ENCODE results near the gene LIPC. TPM values are rescaled to one million over a fixed set of nuclear protein-coding genes. Genes with fewer than 3 reads are reported as not detected.

Gene LIPC
- total and polyA plus RNA-seq, 3 donors from 2014 or later: 0.12 to 0.37 TPM; not detected in 1

DNA sequence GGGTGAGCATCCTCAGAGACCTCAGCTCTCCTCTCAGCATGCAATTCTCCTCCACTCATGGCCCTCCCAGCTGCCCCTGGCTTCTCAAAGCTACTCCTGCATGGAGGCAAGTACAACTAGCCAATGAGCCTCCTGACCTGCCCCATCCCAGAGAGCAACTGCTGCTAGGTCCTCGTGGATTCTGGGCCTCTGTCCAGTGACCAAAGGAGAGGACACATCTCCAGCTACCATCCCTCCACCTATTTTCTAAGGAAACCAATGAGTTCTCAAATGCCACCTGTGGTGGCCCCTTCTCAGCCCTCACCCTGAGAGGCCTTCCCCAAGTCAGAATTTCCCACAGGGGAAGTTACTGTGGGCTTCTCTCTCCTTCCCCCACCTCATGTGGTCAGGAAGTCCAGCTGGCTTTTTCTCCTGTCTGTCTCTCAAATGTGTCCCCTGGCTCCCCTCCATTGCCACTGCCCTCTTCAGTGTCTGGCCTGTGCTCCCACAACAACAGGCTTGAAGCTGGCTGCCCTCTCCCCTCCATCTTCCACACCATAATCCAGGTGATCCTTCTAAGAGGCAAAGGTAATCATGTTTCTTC lies 43.0 kb downstream of the LIPC start:
- TF ChIP-seq, protein P1, sequence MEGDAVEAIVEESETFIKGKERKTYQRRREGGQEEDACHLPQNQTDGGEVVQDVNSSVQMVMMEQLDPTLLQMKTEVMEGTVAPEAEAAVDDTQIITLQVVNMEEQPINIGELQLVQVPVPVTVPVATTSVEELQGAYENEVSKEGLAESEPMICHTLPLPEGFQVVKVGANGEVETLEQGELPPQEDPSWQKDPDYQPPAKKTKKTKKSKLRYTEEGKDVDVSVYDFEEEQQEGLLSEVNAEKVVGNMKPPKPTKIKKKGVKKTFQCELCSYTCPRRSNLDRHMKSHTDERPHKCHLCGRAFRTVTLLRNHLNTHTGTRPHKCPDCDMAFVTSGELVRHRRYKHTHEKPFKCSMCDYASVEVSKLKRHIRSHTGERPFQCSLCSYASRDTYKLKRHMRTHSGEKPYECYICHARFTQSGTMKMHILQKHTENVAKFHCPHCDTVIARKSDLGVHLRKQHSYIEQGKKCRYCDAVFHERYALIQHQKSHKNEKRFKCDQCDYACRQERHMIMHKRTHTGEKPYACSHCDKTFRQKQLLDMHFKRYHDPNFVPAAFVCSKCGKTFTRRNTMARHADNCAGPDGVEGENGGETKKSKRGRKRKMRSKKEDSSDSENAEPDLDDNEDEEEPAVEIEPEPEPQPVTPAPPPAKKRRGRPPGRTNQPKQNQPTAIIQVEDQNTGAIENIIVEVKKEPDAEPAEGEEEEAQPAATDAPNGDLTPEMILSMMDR (IDR thresholded peaks at IDR 0.05): no peak
- TF ChIP-seq POLR2A (IDR thresholded peaks at IDR 0.05): no peak
- 83 to 86% methylated on average over 1 of the region's 1 CpG for WGBS, 2 donors
- H3K27me3 ChIP-seq: no peaks in the 10 kb centered on the region
- no peaks in the 10 kb centered on the region for H3K9me3 ChIP-seq
- no peak overlapping the region for H3K27ac ChIP-seq
- H3K36me3 ChIP-seq (ENCODE audit: low read depth, missing control alignments): no peaks in the 10 kb centered on the region
- no peak for DNase-seq
- intact Hi-C loops (cut with DNase I; ENCODE audit: low total_unique reads): no loop called here
- no peaks in the 10 kb centered on the region for H3K4me1 ChIP-seq
- no peak overlapping the region for H3K4me3 ChIP-seq

GRCh38 chr15:58475573-58476524 lies 44.1 kb downstream of the LIPC start:
- Histone ChIP-seq H3K36me3 (ENCODE audit: low read depth, missing control alignments) (no peaks in the 10 kb centered on the region), H3K27ac (no peak overlapping the region), H3K4me3 (no peak overlapping the region), H3K4me1 (no peaks in the 10 kb centered on the region), H3K27me3 (no peaks in the 10 kb centered on the region), H3K9me3 (no peaks in the 10 kb centered on the region)
- DNase-seq: no peak
- WGBS, 2 donors: 81 to 94% methylated on average over 7 of the region's 7 CpGs
- intact Hi-C loops (cut with DNase I; ENCODE audit: low total_unique reads): no loop called here
- TF ChIP-seq POLR2A (IDR thresholded peaks at IDR 0.05): no peak
- TF ChIP-seq, protein P1 (IDR thresholded peaks at IDR 0.05): no peak

DNA sequence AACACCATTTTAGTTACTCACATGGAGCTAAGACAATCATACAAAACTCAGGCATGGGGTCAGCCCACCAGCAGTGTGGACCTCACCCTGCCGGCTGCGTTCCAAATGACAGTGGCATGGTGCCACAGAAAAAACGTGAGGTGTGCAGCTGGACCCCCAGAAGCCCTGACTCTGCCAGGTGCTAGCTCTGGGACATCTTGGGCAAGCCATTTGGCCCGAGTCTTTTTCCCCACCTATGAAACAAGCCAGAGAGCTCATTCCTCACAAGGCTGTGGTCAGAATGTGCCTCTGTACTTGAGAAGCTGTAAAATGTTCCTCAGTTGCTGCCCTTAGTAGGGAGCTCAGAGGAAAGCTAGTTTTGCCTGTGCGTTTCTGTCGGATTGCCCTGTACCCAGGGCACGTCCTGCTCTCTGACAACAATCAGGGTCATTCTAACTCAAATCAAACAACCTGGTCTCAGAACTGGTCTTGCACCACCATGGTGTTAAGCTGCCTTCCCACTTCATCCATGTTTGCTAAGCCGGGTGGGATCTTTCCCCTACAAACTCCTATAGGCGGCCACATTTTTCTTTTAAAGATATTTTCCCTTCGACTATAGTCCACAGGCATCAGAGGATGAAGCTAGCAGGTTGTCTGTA lies 44.9 kb downstream of the LIPC start:
- DNase-seq: no peak
- Histone ChIP-seq H3K4me3 (no peak overlapping the region), H3K4me1 (no peaks in the 10 kb centered on the region), H3K9me3 (no peaks in the 10 kb centered on the region), H3K27me3 (no peaks in the 10 kb centered on the region), H3K36me3 (ENCODE audit: low read depth, missing control alignments) (no peaks in the 10 kb centered on the region), H3K27ac (no peak overlapping the region)
- TF ChIP-seq, protein P1 (IDR thresholded peaks at IDR 0.05): no peak
- TF ChIP-seq POLR2A (IDR thresholded peaks at IDR 0.05): no peak
- WGBS, 2 donors: 63 to 69% methylated on average over 9 to 10 of the region's 10 CpGs
- intact Hi-C loops (cut with DNase I; ENCODE audit: low total_unique reads): no loop called here

DNA sequence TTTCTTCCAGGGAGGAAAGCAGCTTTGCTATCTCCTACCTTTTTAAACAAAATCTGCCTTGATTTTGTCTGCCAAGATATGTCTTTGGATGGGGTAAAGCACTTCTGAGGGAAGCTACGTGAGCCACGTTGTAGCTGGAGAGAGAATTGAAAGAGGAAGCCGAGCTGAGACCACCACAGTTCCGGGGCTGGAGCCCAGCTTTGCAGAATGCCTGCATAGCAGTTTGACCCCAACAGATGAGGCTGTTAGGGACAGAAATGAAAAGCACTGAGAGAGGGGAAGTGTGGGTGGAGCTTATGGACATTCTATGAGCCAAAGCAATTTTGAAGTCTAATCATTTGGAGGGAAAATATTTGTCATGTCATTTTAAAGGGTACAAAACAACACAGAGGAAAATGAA lies 45.4 kb downstream of the LIPC start:
- Histone ChIP-seq H3K9me3 (no peaks in the 10 kb centered on the region), H3K27me3 (no peaks in the 10 kb centered on the region), H3K27ac (no peak overlapping the region), H3K4me1 (no peaks in the 10 kb centered on the region), H3K4me3 (no peak overlapping the region), H3K36me3 (ENCODE audit: low read depth, missing control alignments) (no peaks in the 10 kb centered on the region)
- no peak for DNase-seq
- TF ChIP-seq, protein P1 (IDR thresholded peaks at IDR 0.05): no peak
- TF ChIP-seq POLR2A (IDR thresholded peaks at IDR 0.05): no peak
- WGBS, 2 donors: 36 to 54% methylated on average over 4 of the region's 4 CpGs
- intact Hi-C loops (cut with DNase I; ENCODE audit: low total_unique reads): no loop called here

All from testis (tissue), 3 donors.